HepG2 (cell line): ENCODE results near the gene MRFAP1L1. TPM values are rescaled to one million over a fixed set of nuclear protein-coding genes. Genes with fewer than 3 reads are reported as not detected.

ENCODE experiments used
- CBX5 ChIP-seq: sonication (generic); formaldehyde crosslinking; IDR thresholded peaks from 2 replicates; pipeline ENCODE4 v1.4.0; 2020; ENCODE audit warnings: missing genetic modification reagents, borderline replicate concordance
- CREB1 ChIP-seq, 2 experiments: fragments of 450-650 bp in 1 of 2; IDR thresholded peaks; 2 replicates each; pipeline ENCODE4 v1.6.1; 2016 to 2017; ENCODE audit warnings: control low read depth in 1 of 2, mild to moderate bottlenecking in 1 of 2, missing compliant biosample characterization in 1 of 2, missing genetic modification characterization in 1 of 2
- HNRNPUL1 ChIP-seq: fragments of 200-400 bp; formaldehyde crosslinking; IDR thresholded peaks from 2 replicates; pipeline ENCODE4 v1.6.1; 2017; ENCODE audit warnings: low read depth, mild to moderate bottlenecking, low read length, moderate library complexity
- JUND ChIP-seq: sonication (generic); formaldehyde crosslinking; IDR thresholded peaks from 2 replicates; pipeline ENCODE4 v1.8.0; 2022; ENCODE audit warnings: mild to moderate bottlenecking, missing genetic modification reagents
- KLF15 ChIP-seq: sonication (generic); formaldehyde crosslinking; IDR thresholded peaks from 2 replicates; pipeline ENCODE4 v1.8.1; 2023; ENCODE audit warnings: borderline replicate concordance, mild to moderate bottlenecking, inconsistent platforms, missing genetic modification reagents, mixed read lengths
- MAF1 ChIP-seq: sonication (generic); formaldehyde crosslinking; IDR thresholded peaks from 2 replicates; pipeline ENCODE4 v1.5.0; 2020; ENCODE audit warnings: missing genetic modification reagents, borderline replicate concordance
- MTA1 ChIP-seq: sonication (generic); formaldehyde crosslinking; IDR thresholded peaks from 2 replicates; pipeline ENCODE4 v1.4.0; 2020; ENCODE audit warnings: missing genetic modification reagents, mild to moderate bottlenecking, borderline replicate concordance
- NR2F6 ChIP-seq, 2 experiments: IDR thresholded peaks; 2 replicates each; pipeline ENCODE4 v1.6.1; 2016; ENCODE audit warnings: antibody characterized with exemption in 1 of 2, mild to moderate bottlenecking in 1 of 2
- RELA ChIP-seq: sonication (generic); formaldehyde crosslinking; IDR thresholded peaks from 2 replicates; pipeline ENCODE4 v1.4.0; 2020; ENCODE audit warnings: missing genetic modification reagents
- TARDBP ChIP-seq: sonication (generic); formaldehyde crosslinking; IDR thresholded peaks from 2 replicates; pipeline ENCODE4 v1.8.0; 2022; ENCODE audit warnings: mild to moderate bottlenecking, missing genetic modification reagents
- ZBTB3 ChIP-seq: sonication (generic); formaldehyde crosslinking; IDR thresholded peaks from 2 replicates; pipeline ENCODE4 v1.4.0; 2020; ENCODE audit warnings: low read depth, mild to moderate bottlenecking, moderate library complexity, missing genetic modification reagents, borderline replicate concordance
- ZBTB42 ChIP-seq: sonication (generic); formaldehyde crosslinking; IDR thresholded peaks from 2 replicates; pipeline ENCODE4 v1.5.0; 2020; ENCODE audit warnings: mild to moderate bottlenecking, missing genetic modification reagents
- ZFP90 ChIP-seq: sonication (generic); formaldehyde crosslinking; IDR thresholded peaks from 2 replicates; pipeline ENCODE4 v1.8.0; 2022; ENCODE audit warnings: missing genetic modification reagents, mild to moderate bottlenecking, inconsistent platforms, borderline replicate concordance
- ZNF510 ChIP-seq: sonication (generic); formaldehyde crosslinking; IDR thresholded peaks from 2 replicates; pipeline ENCODE4 v1.4.0; 2020; ENCODE audit warnings: low read depth, mild to moderate bottlenecking, missing genetic modification reagents
- ZNF749 ChIP-seq: sonication (generic); formaldehyde crosslinking; IDR thresholded peaks from 2 replicates; pipeline ENCODE4 v1.8.0; 2022; ENCODE audit warnings: mild to moderate bottlenecking, missing genetic modification reagents, moderate library complexity, borderline replicate concordance
- ZSCAN21 ChIP-seq: sonication (generic); formaldehyde crosslinking; IDR thresholded peaks from 2 replicates; pipeline ENCODE4 v1.8.0; 2022; ENCODE audit warnings: mild to moderate bottlenecking, missing genetic modification reagents, moderate library complexity, borderline replicate concordance
- polyA plus RNA-seq, 8 experiments: library from polyadenylated mRNA; depleted of rRNA in 3 of 8; stranded (reverse) in 7 of 8; unstranded in 1 of 8; fragments of >200 nt; fragmentation: Illumina TruSeq in 4 of 8; extraction: Trizol in 4 of 8; gene quantifications; 2 replicates each; pipeline versions ENCODE4 v1.2.1 to v1.2.3, GENCODE V29; 2011 to 2016; ENCODE audit warnings: low read depth in 4 of 8, missing spikeins in 1 of 8, mixed read lengths in 1 of 8; ENCODE audit not compliant: insufficient read depth in 1 of 8
- total RNA-seq, 5 experiments: library from RNA; depleted of rRNA; stranded (reverse); fragments of >200 nt; fragmentation: Illumina TruSeq; extraction: Trizol; gene quantifications; 2 replicates each; pipeline ENCODE4 v1.2.3, GENCODE V29; 2016; ENCODE audit warnings: low read depth in 1 of 5
- TF ChIP-seq, protein P1 (sequence below): sonication (generic); formaldehyde crosslinking; IDR thresholded peaks from 2 replicates; pipeline ENCODE4 v1.5.0; 2020; ENCODE audit warnings: mild to moderate bottlenecking, missing genetic modification reagents, moderate library complexity
- TF ChIP-seq, protein P2 (sequence below): sonication (generic); formaldehyde crosslinking; IDR thresholded peaks from 2 replicates; pipeline ENCODE4 v1.4.0; 2020; ENCODE audit warnings: missing genetic modification reagents
- TF ChIP-seq, protein P3 (sequence below): sonication (generic); formaldehyde crosslinking; IDR thresholded peaks from 2 replicates; pipeline ENCODE4 v1.4.0; 2020; ENCODE audit warnings: missing genetic modification reagents, mild to moderate bottlenecking, borderline replicate concordance

Gene MRFAP1L1
- total and polyA plus RNA-seq, 2 of the 13 experiments (the other 11 are each of a cell fraction or from before 2014, with no cell fraction given): 44.8 to 76.6 TPM

DNA sequence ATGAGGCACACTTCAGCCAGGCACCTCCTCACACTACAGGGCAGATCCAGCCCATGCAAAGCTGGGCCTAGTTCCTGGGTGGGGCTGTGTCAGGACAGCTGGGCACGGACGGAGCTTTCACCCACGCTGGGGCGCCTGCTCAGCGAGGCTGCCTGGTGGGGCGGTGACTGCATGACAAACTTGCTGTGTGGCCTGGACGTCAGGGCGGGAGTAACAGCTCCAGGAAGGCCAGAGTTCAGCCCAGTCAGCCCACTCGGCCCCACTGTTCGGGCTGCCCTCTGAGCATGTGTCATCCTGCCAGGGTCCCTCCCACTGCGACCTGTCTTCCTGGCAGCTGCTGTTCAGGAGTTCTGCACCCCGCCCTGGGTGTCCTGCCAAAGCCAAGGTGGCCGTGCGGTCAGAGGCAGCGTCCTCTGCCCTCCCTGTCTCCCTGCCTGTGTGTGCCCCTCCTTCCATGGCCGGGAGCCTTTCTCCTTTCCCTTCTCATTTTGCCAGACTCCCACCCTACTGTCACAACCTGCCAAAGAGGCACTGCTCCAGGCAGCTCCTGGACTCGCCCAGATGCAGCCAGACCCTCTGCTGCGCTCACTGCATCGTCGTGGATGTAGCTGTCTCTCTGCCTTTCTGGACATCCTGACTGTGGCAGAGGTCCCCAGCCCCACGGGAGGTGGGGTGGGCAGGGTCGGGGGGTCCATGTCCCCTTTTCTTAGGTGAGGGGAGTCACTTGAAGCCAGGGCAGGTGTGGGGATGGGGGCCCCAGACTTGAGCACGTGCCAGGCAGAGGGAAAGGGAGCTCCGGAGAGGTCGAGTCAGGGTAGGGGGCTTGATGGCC, 39.9 kb upstream of the MRFAP1L1 start (continued):
- TF ChIP-seq MTA1 (peak; percentile 96), ZSCAN21 (CRISPR knock-in tag) (peak; percentile 96), JUND (CRISPR knock-in tag) (peak; percentile 78; the same call in 1 of the 2 replicates), ZBTB42 (CRISPR knock-in tag) (peak; percentile 79; the same call in 1 of the 2 replicates), CBX5 (CRISPR knock-in tag) (peak; percentile 79; the same call in 1 of the 2 replicates), NR2F6 (IDR thresholded peaks at IDR 0.05) (peak; percentile 75), NR2F6 (CRISPR knock-in tag; IDR thresholded peaks at IDR 0.05) (peak; percentile 93), MAF1 (CRISPR knock-in tag) (peak; percentile 59; the same call in 1 of the 2 replicates), ZNF510 (CRISPR knock-in tag) (0 out of 2 replicates have a peak, but pooled peaks have one; percentile 81), KLF15 (CRISPR knock-in tag) (no peak), ZNF749 (peak; percentile 71; the same call in 1 of the 2 replicates), RELA (CRISPR knock-in tag) (0 out of 2 replicates have a peak, but pooled peaks have one; percentile 43), ZBTB3 (CRISPR knock-in tag) (peak; percentile 49; the same call in 1 of the 2 replicates), ZFP90 (CRISPR knock-in tag) (0 out of 2 replicates have a peak, but pooled peaks have one; percentile 56), TARDBP (CRISPR knock-in tag) (peak; percentile 17; the same call in 1 of the 2 replicates), HNRNPUL1 (no peak), CREB1 (IDR thresholded peaks at IDR 0.05) (peak; percentile 54; the same call in 1 of the 2 replicates), CREB1 (CRISPR knock-in tag; IDR thresholded peaks at IDR 0.05) (no peak)
- TF ChIP-seq, protein P1, sequence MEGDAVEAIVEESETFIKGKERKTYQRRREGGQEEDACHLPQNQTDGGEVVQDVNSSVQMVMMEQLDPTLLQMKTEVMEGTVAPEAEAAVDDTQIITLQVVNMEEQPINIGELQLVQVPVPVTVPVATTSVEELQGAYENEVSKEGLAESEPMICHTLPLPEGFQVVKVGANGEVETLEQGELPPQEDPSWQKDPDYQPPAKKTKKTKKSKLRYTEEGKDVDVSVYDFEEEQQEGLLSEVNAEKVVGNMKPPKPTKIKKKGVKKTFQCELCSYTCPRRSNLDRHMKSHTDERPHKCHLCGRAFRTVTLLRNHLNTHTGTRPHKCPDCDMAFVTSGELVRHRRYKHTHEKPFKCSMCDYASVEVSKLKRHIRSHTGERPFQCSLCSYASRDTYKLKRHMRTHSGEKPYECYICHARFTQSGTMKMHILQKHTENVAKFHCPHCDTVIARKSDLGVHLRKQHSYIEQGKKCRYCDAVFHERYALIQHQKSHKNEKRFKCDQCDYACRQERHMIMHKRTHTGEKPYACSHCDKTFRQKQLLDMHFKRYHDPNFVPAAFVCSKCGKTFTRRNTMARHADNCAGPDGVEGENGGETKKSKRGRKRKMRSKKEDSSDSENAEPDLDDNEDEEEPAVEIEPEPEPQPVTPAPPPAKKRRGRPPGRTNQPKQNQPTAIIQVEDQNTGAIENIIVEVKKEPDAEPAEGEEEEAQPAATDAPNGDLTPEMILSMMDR (CRISPR knock-in tag): peak; percentile 38
- TF ChIP-seq, protein P2, sequence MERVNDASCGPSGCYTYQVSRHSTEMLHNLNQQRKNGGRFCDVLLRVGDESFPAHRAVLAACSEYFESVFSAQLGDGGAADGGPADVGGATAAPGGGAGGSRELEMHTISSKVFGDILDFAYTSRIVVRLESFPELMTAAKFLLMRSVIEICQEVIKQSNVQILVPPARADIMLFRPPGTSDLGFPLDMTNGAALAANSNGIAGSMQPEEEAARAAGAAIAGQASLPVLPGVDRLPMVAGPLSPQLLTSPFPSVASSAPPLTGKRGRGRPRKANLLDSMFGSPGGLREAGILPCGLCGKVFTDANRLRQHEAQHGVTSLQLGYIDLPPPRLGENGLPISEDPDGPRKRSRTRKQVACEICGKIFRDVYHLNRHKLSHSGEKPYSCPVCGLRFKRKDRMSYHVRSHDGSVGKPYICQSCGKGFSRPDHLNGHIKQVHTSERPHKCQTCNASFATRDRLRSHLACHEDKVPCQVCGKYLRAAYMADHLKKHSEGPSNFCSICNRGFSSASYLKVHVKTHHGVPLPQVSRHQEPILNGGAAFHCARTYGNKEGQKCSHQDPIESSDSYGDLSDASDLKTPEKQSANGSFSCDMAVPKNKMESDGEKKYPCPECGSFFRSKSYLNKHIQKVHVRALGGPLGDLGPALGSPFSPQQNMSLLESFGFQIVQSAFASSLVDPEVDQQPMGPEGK (CRISPR knock-in tag): peak; percentile 86
- TF ChIP-seq, protein P3, sequence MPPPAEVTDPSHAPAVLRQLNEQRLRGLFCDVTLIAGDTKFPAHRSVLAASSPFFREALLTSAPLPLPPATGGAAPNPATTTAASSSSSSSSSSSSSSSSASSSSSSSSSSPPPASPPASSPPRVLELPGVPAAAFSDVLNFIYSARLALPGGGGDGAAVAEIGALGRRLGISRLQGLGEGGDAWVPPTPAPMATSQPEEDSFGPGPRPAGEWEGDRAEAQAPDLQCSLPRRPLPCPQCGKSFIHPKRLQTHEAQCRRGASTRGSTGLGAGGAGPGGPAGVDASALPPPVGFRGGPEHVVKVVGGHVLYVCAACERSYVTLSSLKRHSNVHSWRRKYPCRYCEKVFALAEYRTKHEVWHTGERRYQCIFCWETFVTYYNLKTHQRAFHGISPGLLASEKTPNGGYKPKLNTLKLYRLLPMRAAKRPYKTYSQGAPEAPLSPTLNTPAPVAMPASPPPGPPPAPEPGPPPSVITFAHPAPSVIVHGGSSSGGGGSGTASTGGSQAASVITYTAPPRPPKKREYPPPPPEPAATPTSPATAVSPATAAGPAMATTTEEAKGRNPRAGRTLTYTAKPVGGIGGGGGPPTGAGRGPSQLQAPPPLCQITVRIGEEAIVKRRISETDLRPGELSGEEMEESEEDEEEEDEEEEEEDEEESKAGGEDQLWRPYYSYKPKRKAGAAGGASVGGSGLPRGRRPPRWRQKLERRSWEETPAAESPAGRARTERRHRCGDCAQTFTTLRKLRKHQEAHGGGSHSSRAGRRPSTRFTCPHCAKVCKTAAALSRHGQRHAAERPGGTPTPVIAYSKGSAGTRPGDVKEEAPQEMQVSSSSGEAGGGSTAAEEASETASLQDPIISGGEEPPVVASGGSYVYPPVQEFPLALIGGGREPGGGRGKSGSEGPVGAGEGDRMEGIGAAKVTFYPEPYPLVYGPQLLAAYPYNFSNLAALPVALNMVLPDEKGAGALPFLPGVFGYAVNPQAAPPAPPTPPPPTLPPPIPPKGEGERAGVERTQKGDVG (CRISPR knock-in tag): peak; percentile 77; the same call in 1 of the 2 replicates
